Stimulated activated naive CD8-positive, alpha-beta T cell treated with anti-CD3 and anti-CD28 coated beads, Interleukin-15, Interleukin-2, amounts not matched to agents 100 U/mL and 50 U/mL, for 24 hours (primary cell): ENCODE results near the gene PIP5K1B.

Experiments
- ATAC-seq: fragments of 150-1000 bp; cut with Tn5 transposase; one replicate; pipeline ENCODE4 v1.10.0; 2021
- DNase-seq: peaks from one replicate; pipeline ENCODE4 v3.0.0; 2021

Gene PIP5K1B

GRCh38 chr9:68861436-68861835 is 156.4 kb downstream of the PIP5K1B start:
- ATAC-seq: no peak
- no peak for DNase-seq

GRCh38 chr9:68867066-68867465 is 162.0 kb downstream of the PIP5K1B start:
- DNase-seq: no peak
- ATAC-seq: no peak

- no peak for ATAC-seq
- DNase-seq: no peak
These were observed 164.0 kb downstream of the PIP5K1B start for GRCh38 chr9:68869022-68869421.

- ATAC-seq: no peak
- DNase-seq: no peak
These were observed 165.0 kb downstream of the PIP5K1B start for GRCh38 chr9:68870086-68870485.

GRCh38 chr9:68871236-68871635 is 166.2 kb downstream of the PIP5K1B start:
- ATAC-seq (no peak), DNase-seq (no peak)

GRCh38 chr9:68872026-68872501 is 167.0 kb downstream of the PIP5K1B start:
- DNase-seq (no peak), ATAC-seq (no peak)

- ATAC-seq (no peak), DNase-seq (no peak)
These were observed 168.1 kb downstream of the PIP5K1B start for GRCh38 chr9:68873179-68873578.

GRCh38 chr9:68876273-68876672 is 171.2 kb downstream of the PIP5K1B start:
- DNase-seq (no peak), ATAC-seq (no peak)

- no peak for DNase-seq
- no peak for ATAC-seq
These were observed 171.6 kb downstream of the PIP5K1B start for GRCh38 chr9:68876681-68877080.

- no peak for DNase-seq
These were observed 172.2 kb downstream of the PIP5K1B start for GRCh38 chr9:68877219-68877618.

GRCh38 chr9:68878450-68878849 is 173.4 kb downstream of the PIP5K1B start:
- ATAC-seq: no peak
- no peak for DNase-seq

More at GRCh38 chr9:68877219-68877618, 172.2 kb downstream of the PIP5K1B start:
- ATAC-seq: no peak

- ATAC-seq: no peak
- no peak for DNase-seq
These were observed 178.2 kb downstream of the PIP5K1B start for GRCh38 chr9:68883224-68883623.

GRCh38 chr9:68887232-68887631 is 182.2 kb downstream of the PIP5K1B start:
- DNase-seq: no peak

GRCh38 chr9:68894502-68894901 is 189.5 kb downstream of the PIP5K1B start:
- no peak for DNase-seq
- ATAC-seq: no peak

More at GRCh38 chr9:68887232-68887631, 182.2 kb downstream of the PIP5K1B start:
- no peak for ATAC-seq

- no peak for DNase-seq
- ATAC-seq: peak; percentile 76
These were observed 190.9 kb downstream of the PIP5K1B start for GRCh38 chr9:68895741-68896478.

GRCh38 chr9:68896486-68896885 is 191.4 kb downstream of the PIP5K1B start:
- ATAC-seq (no peak), DNase-seq (no peak)

- no peak for ATAC-seq
These were observed 192.6 kb downstream of the PIP5K1B start for GRCh38 chr9:68897577-68898145.

GRCh38 chr9:68898781-68899439 is 193.9 kb downstream of the PIP5K1B start:
- ATAC-seq (no peak), DNase-seq (no peak)

More at GRCh38 chr9:68897577-68898145, 192.6 kb downstream of the PIP5K1B start:
- DNase-seq: no peak

GRCh38 chr9:68904454-68904853 is 199.4 kb downstream of the PIP5K1B start:
- ATAC-seq (no peak), DNase-seq (no peak)

- ATAC-seq: no peak
- DNase-seq: no peak
These were observed 200.1 kb downstream of the PIP5K1B start for GRCh38 chr9:68905129-68905528.

GRCh38 chr9:68907910-68908309 is 202.9 kb downstream of the PIP5K1B start:
- ATAC-seq: no peak
- DNase-seq: no peak

- DNase-seq (no peak), ATAC-seq (peak; percentile 23)
These were observed 207.5 kb downstream of the PIP5K1B start for GRCh38 chr9:68912561-68912960.

- no peak for DNase-seq
- ATAC-seq: no peak
These were observed 208.0 kb downstream of the PIP5K1B start for GRCh38 chr9:68913054-68913453.
